Dendritic cell treated with granulocyte-macrophage colony-stimulating factor and Interleukin-4, amounts not matched to agents 40 ng/mL and 50 ng/mL, for 4 days (primary cell): ENCODE data around the gene PIGT.

Experiments used
- H3K27ac Mint-ChIP-seq: one replicate; pipeline ENCODE4 v1.8.0; 2022; ENCODE audit warnings: mild to moderate bottlenecking, mixed read lengths
- H3K27me3 Mint-ChIP-seq: one replicate; pipeline ENCODE4 v1.8.0; 2022; ENCODE audit warnings: mild to moderate bottlenecking, mixed read lengths
- H3K36me3 Mint-ChIP-seq: one replicate; pipeline ENCODE4 v1.8.0; 2022; ENCODE audit warnings: low read depth, mixed read lengths
- H3K4me1 Mint-ChIP-seq: one replicate; pipeline ENCODE4 v1.8.0; 2022; ENCODE audit warnings: low read depth, mixed read lengths
- H3K4me3 Mint-ChIP-seq: one replicate; pipeline ENCODE4 v1.8.0; 2022; ENCODE audit warnings: mild to moderate bottlenecking, moderate library complexity, mixed read lengths
- H3K9me3 Mint-ChIP-seq: one replicate; pipeline ENCODE4 v1.8.0; 2022; ENCODE audit warnings: mixed read lengths
- intact Hi-C: fragments of 100-400 bp; cut with micrococcal nuclease; formaldehyde crosslinking; loops from one replicate; pipeline ENCODE4 v1.15.0; 2022

Gene PIGT

GRCh38 chr20:45450097-45450818 lies 34.3 kb downstream of the PIGT start:
- Mint-ChIP-seq H3K9me3 (no peaks in the 10 kb centered on the region), H3K36me3 (no peaks in the 10 kb centered on the region), H3K27ac (no peak overlapping the region), H3K27me3 (no peaks in the 10 kb centered on the region), H3K4me1 (peaks cover 27% of the 10 kb centered on the region), H3K4me3 (no peak overlapping the region)
- intact Hi-C loops: loop anchor here (5.0 kb wide), 1 partner anchor 128 kb away; no protein-coding TSS in a partner anchor

- H3K27ac Mint-ChIP-seq: no peak overlapping the region
- intact Hi-C loops: loop anchor here (5.0 kb wide), 1 partner anchor 130 kb away; no protein-coding TSS in a partner anchor
These were observed 36.3 kb downstream of the PIGT start for GRCh38 chr20:45452238-45452637.

GRCh38 chr20:45452772-45453691 lies 37.1 kb downstream of the PIGT start:
- Mint-ChIP-seq H3K27ac (no peak overlapping the region), H3K9me3 (no peaks in the 10 kb centered on the region), H3K36me3 (no peaks in the 10 kb centered on the region), H3K4me1 (peaks cover 27% of the 10 kb centered on the region), H3K4me3 (no peak overlapping the region), H3K27me3 (peaks cover 4% of the 10 kb centered on the region)
- intact Hi-C loops: loop anchor here (5.0 kb wide), 1 partner anchor 131 kb away; no protein-coding TSS in a partner anchor

More at GRCh38 chr20:45452238-45452637, 36.3 kb downstream of the PIGT start:
- H3K36me3 Mint-ChIP-seq: no peaks in the 10 kb centered on the region
- H3K4me1 Mint-ChIP-seq: peaks cover 27% of the 10 kb centered on the region
- H3K4me3 Mint-ChIP-seq: no peak overlapping the region
- no peaks in the 10 kb centered on the region for H3K9me3 Mint-ChIP-seq
- peaks cover 2% of the 10 kb centered on the region for H3K27me3 Mint-ChIP-seq

- Mint-ChIP-seq H3K4me1 (peaks cover 27% of the 10 kb centered on the region), H3K4me3 (no peak overlapping the region), H3K36me3 (no peaks in the 10 kb centered on the region), H3K9me3 (no peaks in the 10 kb centered on the region), H3K27ac (no peak overlapping the region), H3K27me3 (peaks cover 4% of the 10 kb centered on the region)
- intact Hi-C loops: no loop called here
These were observed 40.7 kb downstream of the PIGT start for GRCh38 chr20:45456632-45457031.

GRCh38 chr20:45459606-45460005 lies 43.7 kb downstream of the PIGT start:
- no peaks in the 10 kb centered on the region for H3K9me3 Mint-ChIP-seq
- peaks cover 5% of the 10 kb centered on the region for H3K27me3 Mint-ChIP-seq
- intact Hi-C loops: no loop called here
- H3K4me1 Mint-ChIP-seq: no peaks in the 10 kb centered on the region
- no peaks in the 10 kb centered on the region for H3K36me3 Mint-ChIP-seq
- H3K27ac Mint-ChIP-seq: no peak overlapping the region
- no peak overlapping the region for H3K4me3 Mint-ChIP-seq

- peaks cover 3% of the 10 kb centered on the region for H3K27me3 Mint-ChIP-seq
- no peaks in the 10 kb centered on the region for H3K36me3 Mint-ChIP-seq
- H3K4me3 Mint-ChIP-seq: no peak overlapping the region
- H3K9me3 Mint-ChIP-seq: no peaks in the 10 kb centered on the region
- no peak overlapping the region for H3K27ac Mint-ChIP-seq
- no peaks in the 10 kb centered on the region for H3K4me1 Mint-ChIP-seq
- intact Hi-C loops: no loop called here
These were observed 45.3 kb downstream of the PIGT start for GRCh38 chr20:45461225-45461624.

- Mint-ChIP-seq H3K36me3 (no peaks in the 10 kb centered on the region), H3K9me3 (no peaks in the 10 kb centered on the region), H3K4me3 (no peak overlapping the region), H3K27ac (no peak overlapping the region), H3K27me3 (peaks cover 6% of the 10 kb centered on the region), H3K4me1 (no peaks in the 10 kb centered on the region)
- intact Hi-C loops: no loop called here
These were observed 47.0 kb downstream of the PIGT start for GRCh38 chr20:45462711-45463509.

GRCh38 chr20:45463709-45464108 lies 47.8 kb downstream of the PIGT start:
- intact Hi-C loops: no loop called here
- Mint-ChIP-seq H3K4me1 (no peaks in the 10 kb centered on the region), H3K9me3 (no peaks in the 10 kb centered on the region), H3K27me3 (peaks cover 14% of the 10 kb centered on the region), H3K36me3 (no peaks in the 10 kb centered on the region), H3K27ac (no peak overlapping the region), H3K4me3 (no peak overlapping the region)

GRCh38 chr20:45465491-45466266 lies 49.7 kb downstream of the PIGT start:
- Mint-ChIP-seq H3K9me3 (no peaks in the 10 kb centered on the region), H3K27ac (no peak overlapping the region), H3K36me3 (no peaks in the 10 kb centered on the region), H3K4me1 (peaks cover 12% of the 10 kb centered on the region), H3K27me3 (peaks cover 34% of the 10 kb centered on the region), H3K4me3 (no peak overlapping the region)
- intact Hi-C loops: no loop called here

GRCh38 chr20:45467172-45467571 lies 51.2 kb downstream of the PIGT start:
- no peak overlapping the region for H3K27ac Mint-ChIP-seq
- no peak overlapping the region for H3K4me3 Mint-ChIP-seq
- no peaks in the 10 kb centered on the region for H3K36me3 Mint-ChIP-seq
- H3K27me3 Mint-ChIP-seq: peaks cover 45% of the 10 kb centered on the region
- peaks cover 13% of the 10 kb centered on the region for H3K4me1 Mint-ChIP-seq
- H3K9me3 Mint-ChIP-seq: no peaks in the 10 kb centered on the region
- intact Hi-C loops: no loop called here

- H3K4me3 Mint-ChIP-seq: no peak overlapping the region
- peaks cover 46% of the 10 kb centered on the region for H3K27me3 Mint-ChIP-seq
- no peaks in the 10 kb centered on the region for H3K36me3 Mint-ChIP-seq
- intact Hi-C loops: no loop called here
- peaks cover 13% of the 10 kb centered on the region for H3K4me1 Mint-ChIP-seq
- no peak overlapping the region for H3K27ac Mint-ChIP-seq
- no peaks in the 10 kb centered on the region for H3K9me3 Mint-ChIP-seq
These were observed 51.9 kb downstream of the PIGT start for GRCh38 chr20:45467861-45468260.

GRCh38 chr20:45469336-45470261 lies 53.7 kb downstream of the PIGT start, which contains the start of gene WFDC2:
WFDC2 (plus strand) TSS chr20:45469753; CDS start chr20:45469782, 29 bp downstream.
- Mint-ChIP-seq H3K27me3 (peaks cover 46% of the 10 kb centered on the region), H3K4me3 (peak within 1 kb of the TSS; percentile 60), H3K9me3 (no peaks in the 10 kb centered on the region), H3K4me1 (peaks cover 13% of the 10 kb centered on the region), H3K27ac (no peak within 1 kb of the TSS), H3K36me3 (no peaks in the 10 kb centered on the region)
- intact Hi-C loops: no loop called here
